Upper lobe of left lung (tissue), 4 donors: ENCODE measurements around the gene AFF3.

Experiments used
- POLR2A ChIP-seq, 4 donors: fragments of 450-650 bp; IDR thresholded peaks; one replicate each; pipeline ENCODE4 v1.5.1; 2016 to 2017; ENCODE audit warnings: antibody characterized with exemption in 4 of 4, mild to moderate bottlenecking in 2 of 4
- TF ChIP-seq, protein P1 (sequence below), 6 experiments: fragments of 450-650 bp in 4 of 6; fragments of 200-600 bp in 2 of 6; sonication (generic) in 2 of 6; IDR thresholded peaks; one replicate each; pipeline ENCODE4 v1.5.1; 2016 to 2019; ENCODE audit warnings: antibody characterized with exemption in 6 of 6

DNA sequence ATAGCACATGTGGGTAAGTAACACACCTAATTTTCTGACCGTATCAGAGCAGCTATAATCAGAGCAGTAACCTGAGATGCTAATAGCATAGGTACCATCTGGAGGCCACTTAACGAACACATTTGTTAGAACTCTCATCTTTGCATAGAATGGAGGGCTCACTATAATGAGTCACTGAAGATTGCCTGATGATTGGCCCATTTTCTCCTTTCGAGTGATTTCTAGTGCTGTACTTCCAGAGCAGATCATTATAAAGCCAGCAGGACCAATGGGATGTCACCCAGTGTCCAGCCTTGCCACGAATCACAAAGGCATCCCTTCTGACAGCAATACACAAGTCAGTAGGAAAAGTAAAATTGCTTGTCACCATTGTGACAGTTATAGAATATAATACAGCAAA is 570.9 kb downstream of the AFF3 start:
- TF ChIP-seq, protein P1, sequence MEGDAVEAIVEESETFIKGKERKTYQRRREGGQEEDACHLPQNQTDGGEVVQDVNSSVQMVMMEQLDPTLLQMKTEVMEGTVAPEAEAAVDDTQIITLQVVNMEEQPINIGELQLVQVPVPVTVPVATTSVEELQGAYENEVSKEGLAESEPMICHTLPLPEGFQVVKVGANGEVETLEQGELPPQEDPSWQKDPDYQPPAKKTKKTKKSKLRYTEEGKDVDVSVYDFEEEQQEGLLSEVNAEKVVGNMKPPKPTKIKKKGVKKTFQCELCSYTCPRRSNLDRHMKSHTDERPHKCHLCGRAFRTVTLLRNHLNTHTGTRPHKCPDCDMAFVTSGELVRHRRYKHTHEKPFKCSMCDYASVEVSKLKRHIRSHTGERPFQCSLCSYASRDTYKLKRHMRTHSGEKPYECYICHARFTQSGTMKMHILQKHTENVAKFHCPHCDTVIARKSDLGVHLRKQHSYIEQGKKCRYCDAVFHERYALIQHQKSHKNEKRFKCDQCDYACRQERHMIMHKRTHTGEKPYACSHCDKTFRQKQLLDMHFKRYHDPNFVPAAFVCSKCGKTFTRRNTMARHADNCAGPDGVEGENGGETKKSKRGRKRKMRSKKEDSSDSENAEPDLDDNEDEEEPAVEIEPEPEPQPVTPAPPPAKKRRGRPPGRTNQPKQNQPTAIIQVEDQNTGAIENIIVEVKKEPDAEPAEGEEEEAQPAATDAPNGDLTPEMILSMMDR (IDR thresholded peaks at IDR 0.05) = no peak
- no peak for TF ChIP-seq POLR2A (IDR thresholded peaks at IDR 0.05)
